AG09309 (cell line): ENCODE measurements around the gene BMP15.

Experiments
- DNase-seq: peaks from one replicate; pipeline ENCODE4 v3.0.0-alpha.2; 2010; ENCODE audit warnings: low read depth
- H3K4me3 ChIP-seq: 2 replicates; pipeline ENCODE4 v1.5.1; 2011; ENCODE audit warnings: mild to moderate bottlenecking, low read depth, low read length, moderate library complexity; ENCODE audit not compliant: control insufficient read depth
- CTCF ChIP-seq: IDR thresholded peaks from 2 replicates; pipeline ENCODE4 v1.5.1; 2011; ENCODE audit warnings: mild to moderate bottlenecking, low read depth, low read length, inconsistent platforms; ENCODE audit not compliant: insufficient read depth, control insufficient read depth; ENCODE audit errors: missing control alignments

The BMP15 gene

GRCh38 chrX:50881028-50881427 is 29.5 kb upstream of the BMP15 start:
- DNase-seq, result no peak
- TF ChIP-seq CTCF, result no peak
- H3K4me3 ChIP-seq, result no peak overlapping the region

GRCh38 chrX:50888884-50889283 is 21.7 kb upstream of the BMP15 start:
- no peak for DNase-seq
- TF ChIP-seq CTCF, result no peak

GRCh38 chrX:50889582-50889981 is 21.0 kb upstream of the BMP15 start:
- H3K4me3 ChIP-seq, result no peak overlapping the region
- no peak for DNase-seq
- no peak for TF ChIP-seq CTCF

More at GRCh38 chrX:50888884-50889283, 21.7 kb upstream of the BMP15 start:
- no peak overlapping the region for H3K4me3 ChIP-seq

- no peak for TF ChIP-seq CTCF
- no peak overlapping the region for H3K4me3 ChIP-seq
Observed at GRCh38 chrX:50893047-50893446, 17.5 kb upstream of the BMP15 start.

GRCh38 chrX:50893466-50893865 is 17.1 kb upstream of the BMP15 start:
- DNase-seq, result no peak
- no peak overlapping the region for H3K4me3 ChIP-seq

More at GRCh38 chrX:50893047-50893446, 17.5 kb upstream of the BMP15 start:
- no peak for DNase-seq

GRCh38 chrX:50905334-50905733 is 5.2 kb upstream of the BMP15 start:
- peak; percentile 21 for TF ChIP-seq CTCF
- DNase-seq, result no peak
- H3K4me3 ChIP-seq, result no peak overlapping the region

More at GRCh38 chrX:50893466-50893865, 17.1 kb upstream of the BMP15 start:
- no peak for TF ChIP-seq CTCF

GRCh38 chrX:50913520-50913919 is 3.0 kb downstream of the BMP15 start:
- no peak for DNase-seq
- no peak overlapping the region for H3K4me3 ChIP-seq
- no peak for TF ChIP-seq CTCF
